HG03196 (cell line): Measurements from ENCODE around the gene CAMP.
"Not testable (repeated sequence)": the region's sequence is repeated elsewhere in the genome, so short reads cannot be mapped to it uniquely, and the experiment has no call there.

Source experiments
- ATAC-seq: cut with Tn5 transposase; IDR thresholded peaks from one replicate; pipeline ENCODE4 v1.9.1; 2021; ENCODE audit not compliant: unreplicated experiment

Gene CAMP

GRCh38 chr3:48248095-48248850, 25.0 kb downstream of the CAMP start:
- ATAC-seq, result no peak

GRCh38 chr3:48256557-48256956, 33.3 kb downstream of the CAMP start:
- ATAC-seq, result no peak

GRCh38 chr3:48258530-48258929, 35.2 kb downstream of the CAMP start:
- no peak for ATAC-seq

- ATAC-seq, result no peak
Measured at GRCh38 chr3:48267782-48268181, 44.5 kb downstream of the CAMP start.

- ATAC-seq, result no peak
Measured at GRCh38 chr3:48268381-48268935, 45.2 kb downstream of the CAMP start.

- no peak for ATAC-seq
Measured at GRCh38 chr3:48268936-48269561, 45.8 kb downstream of the CAMP start.

- no peak for ATAC-seq
Measured at GRCh38 chr3:48269592-48269991, 46.3 kb downstream of the CAMP start.

- no peak for ATAC-seq
Measured at GRCh38 chr3:48270306-48270705, 47.0 kb downstream of the CAMP start.

GRCh38 chr3:48271223-48271622, 47.9 kb downstream of the CAMP start:
- ATAC-seq, result not testable (repeated sequence)

- no peak for ATAC-seq
Measured at GRCh38 chr3:48271763-48272498, 48.6 kb downstream of the CAMP start.

- ATAC-seq, result no peak
Measured at GRCh38 chr3:48273594-48274211, 50.4 kb downstream of the CAMP start.

- ATAC-seq, result no peak
Measured at GRCh38 chr3:48274452-48274851, 51.2 kb downstream of the CAMP start.
